ENCODE results near the gene OSBPL7. TPM values are rescaled to one million over a fixed set of nuclear protein-coding genes. Genes with fewer than 3 reads are reported as not detected.

The OSBPL7 gene, protein sequence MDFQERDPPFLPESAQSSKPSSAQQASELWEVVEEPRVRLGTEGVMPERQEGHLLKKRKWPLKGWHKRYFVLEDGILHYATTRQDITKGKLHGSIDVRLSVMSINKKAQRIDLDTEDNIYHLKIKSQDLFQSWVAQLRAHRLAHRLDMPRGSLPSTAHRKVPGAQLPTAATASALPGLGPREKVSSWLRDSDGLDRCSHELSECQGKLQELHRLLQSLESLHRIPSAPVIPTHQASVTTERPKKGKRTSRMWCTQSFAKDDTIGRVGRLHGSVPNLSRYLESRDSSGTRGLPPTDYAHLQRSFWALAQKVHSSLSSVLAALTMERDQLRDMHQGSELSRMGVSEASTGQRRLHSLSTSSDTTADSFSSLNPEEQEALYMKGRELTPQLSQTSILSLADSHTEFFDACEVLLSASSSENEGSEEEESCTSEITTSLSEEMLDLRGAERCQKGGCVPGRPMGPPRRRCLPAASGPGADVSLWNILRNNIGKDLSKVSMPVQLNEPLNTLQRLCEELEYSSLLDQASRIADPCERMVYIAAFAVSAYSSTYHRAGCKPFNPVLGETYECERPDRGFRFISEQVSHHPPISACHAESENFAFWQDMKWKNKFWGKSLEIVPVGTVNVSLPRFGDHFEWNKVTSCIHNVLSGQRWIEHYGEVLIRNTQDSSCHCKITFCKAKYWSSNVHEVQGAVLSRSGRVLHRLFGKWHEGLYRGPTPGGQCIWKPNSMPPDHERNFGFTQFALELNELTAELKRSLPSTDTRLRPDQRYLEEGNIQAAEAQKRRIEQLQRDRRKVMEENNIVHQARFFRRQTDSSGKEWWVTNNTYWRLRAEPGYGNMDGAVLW
- total RNA-seq (100 to 1,000 TPM in 3 of 5 donors, 10 to 100 TPM in 2; 26.3 to 330 (median 141) TPM), polyA plus RNA-seq (10 to 100 TPM in 2 of 3 donors, 1 to 10 TPM in 1; 7.9 to 22.6 (median 19.4) TPM)
- long read RNA-seq, donor 1, partial matches to known transcripts, result 0 of 1 reads
- long read RNA-seq, donor 1, other reads (novel, unspliced or antisense), result 0 of 1 reads
- long read RNA-seq, donor 2, partial matches to known transcripts, result 0 of 3 reads
- long read RNA-seq, donor 2, other reads (novel, unspliced or antisense), result 0 of 3 reads
- long read RNA-seq, donor 3, partial matches to known transcripts, result 0 of 2 reads
- long read RNA-seq, donor 3, other reads (novel, unspliced or antisense), result 0 of 2 reads
- long read RNA-seq, donor 4, result 0 reads
- long read RNA-seq, donor 5, result 0 reads
- long read RNA-seq, donor 6, partial matches to known transcripts, result 11 of 16 reads
- long read RNA-seq, donor 6, other reads (novel, unspliced or antisense), result 0 of 16 reads
- long read RNA-seq, donor 7, partial matches to known transcripts, result 0 of 1 reads
- long read RNA-seq, donor 7, other reads (novel, unspliced or antisense), result 0 of 1 reads
- long read RNA-seq, donor 8, partial matches to known transcripts, result 0 of 3 reads
- long read RNA-seq, donor 8, other reads (novel, unspliced or antisense), result 0 of 3 reads
- long read RNA-seq, donor 9, partial matches to known transcripts, result 0 of 3 reads
- long read RNA-seq, donor 9, other reads (novel, unspliced or antisense), result 0 of 3 reads
- long read RNA-seq, donor 10, partial matches to known transcripts, result 0 of 2 reads
- long read RNA-seq, donor 10, other reads (novel, unspliced or antisense), result 0 of 2 reads

DNA sequence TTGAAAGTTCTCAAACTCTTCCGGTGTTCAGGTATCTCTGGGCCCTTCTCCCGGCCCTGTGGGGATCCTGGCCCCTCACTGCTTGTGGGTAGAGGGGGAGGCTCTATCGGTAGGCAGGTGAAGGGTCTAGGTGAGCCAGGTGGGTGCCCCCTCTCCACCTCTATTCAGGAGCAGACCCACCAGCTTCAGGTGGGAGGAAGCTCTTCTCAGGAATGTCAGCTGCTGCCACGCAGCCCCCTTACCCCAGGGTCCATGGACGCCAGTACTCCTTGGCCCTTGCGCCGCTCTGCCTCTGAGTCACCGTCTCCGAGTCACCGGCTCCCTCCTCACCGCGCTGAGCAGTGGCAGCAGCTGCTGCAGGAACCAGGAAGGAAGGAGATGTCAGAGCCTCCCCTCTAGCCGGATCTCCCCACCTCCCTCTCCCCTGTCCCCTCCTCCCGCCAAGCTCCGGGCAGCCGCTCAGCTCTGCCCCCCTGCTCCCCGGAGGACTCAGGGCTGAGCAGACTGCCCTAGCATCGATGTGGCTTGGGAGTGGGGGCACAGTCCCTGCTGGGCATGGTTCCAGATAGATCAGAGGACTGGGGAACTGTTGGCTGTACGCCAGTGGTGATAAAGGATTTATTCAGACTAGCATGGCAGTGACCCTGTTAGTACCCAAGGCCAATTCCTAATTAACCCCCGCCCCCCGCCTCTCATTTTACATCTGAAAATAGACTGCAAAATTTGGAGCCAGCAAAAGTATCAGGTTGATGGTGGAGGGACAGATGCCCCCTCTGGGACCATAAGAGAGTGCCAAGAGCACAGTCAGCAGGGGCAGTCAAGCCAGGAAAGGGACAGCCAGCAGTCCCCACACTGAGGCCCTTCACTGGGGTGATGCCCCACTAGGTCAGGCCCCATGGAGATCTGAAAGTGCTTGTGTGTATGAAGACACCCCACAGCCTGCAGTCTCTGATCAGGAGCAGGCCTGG lies at the start of gene OSBPL7:
OSBPL7 (minus strand) TSS at position 371 of the 968 bp plus-strand sequence. CDS start 1,516 bp downstream, outside the sequence.
- H3K4me1 ChIP-seq, result peaks cover 16 to 37% (median 33%) of the 10 kb centered on the region in 4 donors
- peak within 1 kb of the TSS; percentile 59 to 77 (median 70) for H3K4me3 ChIP-seq
- intact Hi-C loops (cut with DNase I; ENCODE audit: low total_unique reads), result no loop called here
- DNase-seq, result peak; percentile 81 to 96
- H3K27me3 ChIP-seq, result no peaks in the 10 kb centered on the region
- no peaks in the 10 kb centered on the region for H3K9me3 ChIP-seq
- H3K36me3 ChIP-seq, result peaks cover 55 to 70% (median 68%) of the 10 kb centered on the region in 4 donors
- H3K27ac ChIP-seq, result peak within 1 kb of the TSS; percentile 63 to 88 (median 87)
- TF ChIP-seq POLR2A (IDR thresholded peaks at IDR 0.05) (peak in 1 of 4 donors; percentile 72), POLR2AphosphoS5 (IDR thresholded peaks at IDR 0.05) (peak; percentile 18 to 95 (median 93)), EP300 (IDR thresholded peaks at IDR 0.05) (no peak)
- TF ChIP-seq, protein P1, sequence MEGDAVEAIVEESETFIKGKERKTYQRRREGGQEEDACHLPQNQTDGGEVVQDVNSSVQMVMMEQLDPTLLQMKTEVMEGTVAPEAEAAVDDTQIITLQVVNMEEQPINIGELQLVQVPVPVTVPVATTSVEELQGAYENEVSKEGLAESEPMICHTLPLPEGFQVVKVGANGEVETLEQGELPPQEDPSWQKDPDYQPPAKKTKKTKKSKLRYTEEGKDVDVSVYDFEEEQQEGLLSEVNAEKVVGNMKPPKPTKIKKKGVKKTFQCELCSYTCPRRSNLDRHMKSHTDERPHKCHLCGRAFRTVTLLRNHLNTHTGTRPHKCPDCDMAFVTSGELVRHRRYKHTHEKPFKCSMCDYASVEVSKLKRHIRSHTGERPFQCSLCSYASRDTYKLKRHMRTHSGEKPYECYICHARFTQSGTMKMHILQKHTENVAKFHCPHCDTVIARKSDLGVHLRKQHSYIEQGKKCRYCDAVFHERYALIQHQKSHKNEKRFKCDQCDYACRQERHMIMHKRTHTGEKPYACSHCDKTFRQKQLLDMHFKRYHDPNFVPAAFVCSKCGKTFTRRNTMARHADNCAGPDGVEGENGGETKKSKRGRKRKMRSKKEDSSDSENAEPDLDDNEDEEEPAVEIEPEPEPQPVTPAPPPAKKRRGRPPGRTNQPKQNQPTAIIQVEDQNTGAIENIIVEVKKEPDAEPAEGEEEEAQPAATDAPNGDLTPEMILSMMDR (IDR thresholded peaks at IDR 0.05), result peak in 1 of 7 experiments; percentile 22
- WGBS, 5 donors, result 3 to 12% (median 4%) methylated on average over 7 to 21 of the region's 21 CpGs

DNA sequence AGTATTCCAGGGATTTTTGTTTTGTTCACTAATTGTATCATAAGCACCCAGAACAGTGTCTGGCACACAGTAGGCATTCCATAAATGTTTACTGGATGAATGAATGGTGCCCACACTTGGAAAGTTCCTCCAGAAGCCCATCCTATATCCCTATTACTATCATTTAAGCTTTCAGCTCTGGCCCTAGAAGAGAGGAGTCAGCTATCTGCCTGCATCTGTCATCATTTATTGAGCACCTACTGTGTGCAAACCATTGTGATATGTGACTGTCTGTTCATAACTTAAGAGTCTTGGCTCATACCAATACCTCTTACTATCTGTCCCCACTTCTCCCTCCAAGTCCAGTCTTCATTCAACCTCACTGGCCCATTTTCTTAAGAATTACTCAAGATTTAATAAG lies 49.5 kb upstream of the OSBPL7 start:
- Histone ChIP-seq H3K27ac (no peak overlapping the region), H3K9me3 (no peaks in the 10 kb centered on the region), H3K4me1 (peaks cover 0 to 9% (median 4%) of the 10 kb centered on the region in 4 donors), H3K27me3 (peaks cover 13 to 100% (median 44%) of the 10 kb centered on the region in 3 donors), H3K4me3 (no peak overlapping the region), H3K36me3 (no peaks in the 10 kb centered on the region)
- TF ChIP-seq, protein P1 (IDR thresholded peaks at IDR 0.05), result no peak
- TF ChIP-seq POLR2A (IDR thresholded peaks at IDR 0.05), result no peak
- TF ChIP-seq POLR2AphosphoS5 (IDR thresholded peaks at IDR 0.05), result no peak
- no peak for TF ChIP-seq EP300 (IDR thresholded peaks at IDR 0.05)
- DNase-seq, result no peak
- intact Hi-C loops (cut with DNase I; ENCODE audit: low total_unique reads), result no loop called here

DNA sequence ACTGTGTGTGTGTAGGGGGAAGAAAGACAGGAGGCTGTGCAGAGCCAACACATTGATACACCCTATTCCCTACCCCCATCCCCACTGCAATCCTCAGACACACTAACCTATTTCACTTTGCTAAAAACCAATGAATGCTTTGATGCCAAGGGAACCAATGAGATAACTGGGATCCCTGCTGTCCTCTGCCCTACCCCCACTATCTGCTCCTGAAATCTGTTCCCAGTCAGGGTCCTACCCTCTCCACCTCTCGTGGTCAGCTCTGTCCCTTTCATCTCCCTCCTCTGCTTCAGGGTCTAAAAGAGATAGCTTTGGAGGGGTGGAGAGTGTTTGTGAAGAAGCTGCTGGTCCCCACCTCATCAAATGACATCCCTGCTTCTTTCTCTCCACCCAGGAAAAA lies 48.5 kb upstream of the OSBPL7 start:
- Histone ChIP-seq H3K36me3 (no peaks in the 10 kb centered on the region), H3K9me3 (no peaks in the 10 kb centered on the region), H3K27me3 (peaks cover 13 to 100% (median 42%) of the 10 kb centered on the region in 3 donors), H3K4me3 (no peak overlapping the region), H3K4me1 (peaks cover 0 to 9% (median 4%) of the 10 kb centered on the region in 4 donors), H3K27ac (no peak overlapping the region)
- intact Hi-C loops (cut with DNase I; ENCODE audit: low total_unique reads), result no loop called here
- TF ChIP-seq POLR2A (IDR thresholded peaks at IDR 0.05) (no peak), EP300 (IDR thresholded peaks at IDR 0.05) (no peak), POLR2AphosphoS5 (IDR thresholded peaks at IDR 0.05) (no peak)
- TF ChIP-seq, protein P1 (IDR thresholded peaks at IDR 0.05), result no peak
- WGBS, 5 donors, result 11 to 22% (median 19%) methylated on average over 1 of the region's 1 CpG
- DNase-seq, result no peak
